DND-41 (cell line): ENCODE data around the gene SH3TC2.
"Not testable (repeated sequence)": the region's sequence is repeated elsewhere in the genome, so short reads cannot be mapped to it uniquely, and the experiment has no call there.

Source experiments
- ATAC-seq: fragments of 200-7000 bp; cut with Tn5 transposase; 3 replicates; pipeline ENCODE4 v1.9.1; 2021; ENCODE audit warnings: low read depth; ENCODE audit not compliant: insufficient read depth
- DNase-seq: peaks from one replicate; pipeline ENCODE4 v3.0.0-alpha.2; 2020
- H2AFZ ChIP-seq: 2 replicates; pipeline ENCODE4 v1.6.0; 2012; ENCODE audit warnings: low read depth, low read length
- H3K27ac ChIP-seq: 2 replicates; pipeline ENCODE4 v1.5.1; 2012; ENCODE audit warnings: low read length, inconsistent platforms
- H3K27me3 ChIP-seq: fragments of 200-600 bp; sonication (generic); 2 replicates; pipeline ENCODE4 v1.6.0; 2012; ENCODE audit warnings: low read length, mild to moderate bottlenecking, inconsistent platforms; ENCODE audit not compliant: insufficient read depth, poor library complexity
- H3K36me3 ChIP-seq: 2 replicates; pipeline ENCODE4 v1.5.1; 2012; ENCODE audit warnings: low read length, inconsistent platforms; ENCODE audit not compliant: insufficient read depth
- H3K4me1 ChIP-seq: 2 replicates; pipeline ENCODE4 v1.5.1; 2012; ENCODE audit warnings: mild to moderate bottlenecking, low read length; ENCODE audit not compliant: insufficient read depth
- H3K4me2 ChIP-seq: 2 replicates; pipeline ENCODE4 v1.6.0; 2012; ENCODE audit warnings: mild to moderate bottlenecking, moderate library complexity, low read length, inconsistent platforms; ENCODE audit not compliant: insufficient read depth
- H3K4me3 ChIP-seq, 2 experiments: fragments of 200-600 bp in 1 of 2; shearing (Covaris generic) in 1 of 2; 2 replicates each; pipeline ENCODE4 v1.5.1; 2012 to 2016; ENCODE audit warnings: inconsistent platforms in 2 of 2, low read length in 2 of 2, mild to moderate bottlenecking in 2 of 2, low read depth in 1 of 2, moderate library complexity in 1 of 2
- H3K79me2 ChIP-seq: 2 replicates; pipeline ENCODE4 v1.6.0; 2012; ENCODE audit warnings: low read length, inconsistent platforms; ENCODE audit not compliant: insufficient read depth
- H3K9ac ChIP-seq: 2 replicates; pipeline ENCODE4 v1.6.0; 2012; ENCODE audit warnings: low read depth, mild to moderate bottlenecking, inconsistent platforms, low read length, moderate library complexity
- H3K9me3 ChIP-seq: 2 replicates; pipeline ENCODE4 v1.5.1; 2012; ENCODE audit warnings: low read length, moderate library complexity, mild to moderate bottlenecking, inconsistent platforms; ENCODE audit not compliant: insufficient read depth, severe bottlenecking
- H4K20me1 ChIP-seq: 2 replicates; pipeline ENCODE4 v1.6.0; 2012; ENCODE audit warnings: low read length; ENCODE audit not compliant: insufficient read depth
- CTCF ChIP-seq: IDR thresholded peaks from 2 replicates; pipeline ENCODE4 v1.5.1; 2012; ENCODE audit warnings: borderline replicate concordance, low read length, moderate library complexity, mild to moderate bottlenecking; ENCODE audit not compliant: poor library complexity, severe bottlenecking; ENCODE audit errors: extremely low read depth
- EZH2 ChIP-seq: IDR thresholded peaks from 3 replicates; pipeline ENCODE4 v1.6.1; 2012; ENCODE audit warnings: borderline replicate concordance, low read depth, mild to moderate bottlenecking, moderate library complexity, low read length, inconsistent platforms; ENCODE audit not compliant: severe bottlenecking

Gene SH3TC2

GRCh38 chr5:149080294-149080693, 17.4 kb upstream of the SH3TC2 start:
- Histone ChIP-seq H3K79me2 (no peaks in the 10 kb centered on the region), H3K9me3 (no peaks in the 10 kb centered on the region), H3K4me3 (no peak overlapping the region), H2AFZ (no peak overlapping the region), H3K9ac (no peak overlapping the region), H4K20me1 (no peaks in the 10 kb centered on the region), H3K4me1 (no peaks in the 10 kb centered on the region), H3K36me3 (no peaks in the 10 kb centered on the region), H3K27me3 (no peaks in the 10 kb centered on the region), H3K4me2 (no peak overlapping the region), H3K27ac (no peak overlapping the region)
- TF ChIP-seq EZH2 (no peak), CTCF (no peak)
- no peak for ATAC-seq
- DNase-seq: no peak

- no peak overlapping the region for H3K4me2 ChIP-seq
- DNase-seq (no peak), ATAC-seq (no peak)
- H2AFZ ChIP-seq: no peak overlapping the region
- no peaks in the 10 kb centered on the region for H3K27me3 ChIP-seq
- no peaks in the 10 kb centered on the region for H3K4me1 ChIP-seq
- no peaks in the 10 kb centered on the region for H4K20me1 ChIP-seq
- no peaks in the 10 kb centered on the region for H3K9me3 ChIP-seq
- no peaks in the 10 kb centered on the region for H3K36me3 ChIP-seq
- H3K27ac ChIP-seq: no peak overlapping the region
- H3K9ac ChIP-seq: no peak overlapping the region
- H3K4me3 ChIP-seq: no peak overlapping the region
- H3K79me2 ChIP-seq: no peaks in the 10 kb centered on the region
- no peak for TF ChIP-seq CTCF
- TF ChIP-seq EZH2: no peak
Measured at GRCh38 chr5:149079883-149080282, 17.0 kb upstream of the SH3TC2 start.

- H3K4me1 ChIP-seq, H3K27ac ChIP-seq, ATAC-seq, H2AFZ ChIP-seq, DNase-seq, H3K79me2 ChIP-seq, H3K4me2 ChIP-seq, H3K27me3 ChIP-seq, H3K36me3 ChIP-seq, H4K20me1 ChIP-seq, H3K9me3 ChIP-seq, H3K4me3 ChIP-seq, H3K9ac ChIP-seq: not testable (repeated sequence)
Measured at GRCh38 chr5:149074071-149074470, 11.2 kb upstream of the SH3TC2 start.

- Histone ChIP-seq H3K4me2 (no peak overlapping the region), H3K79me2 (no peaks in the 10 kb centered on the region), H3K27me3 (no peaks in the 10 kb centered on the region), H3K36me3 (no peaks in the 10 kb centered on the region), H3K27ac (no peak overlapping the region), H3K9me3 (no peaks in the 10 kb centered on the region), H4K20me1 (no peaks in the 10 kb centered on the region), H3K4me3 (no peak overlapping the region), H3K9ac (no peak overlapping the region), H3K4me1 (no peaks in the 10 kb centered on the region), H2AFZ (no peak overlapping the region)
- ATAC-seq: no peak
- TF ChIP-seq EZH2 (no peak), CTCF (no peak)
- DNase-seq: no peak
Measured at GRCh38 chr5:149073213-149073612, 10.4 kb upstream of the SH3TC2 start.
